Right forelimb (tissue), 1 donor: ENCODE measurements around the gene EXOSC1.
"Not testable (repeated sequence)": the region's sequence is repeated elsewhere in the genome, so short reads cannot be mapped to it uniquely, and the experiment has no call there.

Experiments
- DNase-seq: peaks from one replicate; pipeline ENCODE4 v3.0.0-alpha.2; 2018

The EXOSC1 gene

GRCh38 chr10:97407211-97407951, 38.4 kb downstream of the EXOSC1 start:
- DNase-seq = peak; percentile 61

- not testable (repeated sequence) for DNase-seq
Observed at GRCh38 chr10:97406483-97406882, 39.3 kb downstream of the EXOSC1 start.

- no peak for DNase-seq
Observed at GRCh38 chr10:97406064-97406463, 39.7 kb downstream of the EXOSC1 start.

- DNase-seq = no peak
Observed at GRCh38 chr10:97404044-97404443, 41.8 kb downstream of the EXOSC1 start.

GRCh38 chr10:97401455-97401919, 44.3 kb downstream of the EXOSC1 start:
- no peak for DNase-seq

- DNase-seq = peak; percentile 87
Observed at GRCh38 chr10:97400665-97401454, 44.9 kb downstream of the EXOSC1 start, which contains the start of gene RRP12. Gene RRP12, minus strand, starts transcription at chr10:97401340. Its CDS starts 109 bp downstream, at chr10:97401231.

- no peak for DNase-seq
Observed at GRCh38 chr10:97399843-97400545, 45.8 kb downstream of the EXOSC1 start.

- DNase-seq = no peak
Observed at GRCh38 chr10:97396056-97396455, 49.8 kb downstream of the EXOSC1 start.

GRCh38 chr10:97393034-97393573, 52.7 kb downstream of the EXOSC1 start:
- DNase-seq = no peak

- DNase-seq = no peak
Observed at GRCh38 chr10:97390091-97390490, 55.7 kb downstream of the EXOSC1 start.

- no peak for DNase-seq
Observed at GRCh38 chr10:97388152-97388551, 57.7 kb downstream of the EXOSC1 start.
